OCI-LY3 (cell line): ENCODE measurements around the gene MINDY4.

ENCODE experiments used
- CTCF ChIP-seq: fragments of 200-600, 300-600 bp; sonication (generic); IDR thresholded peaks from 2 replicates; pipeline ENCODE4 v1.5.1; 2014; ENCODE audit warnings: antibody characterized with exemption, low read length, low read depth
- EZH2phosphoT487 ChIP-seq: fragments of 200-600 bp; shearing (Covaris generic); IDR thresholded peaks from 2 replicates; pipeline ENCODE4 v1.6.1; 2018; ENCODE audit warnings: antibody characterized with exemption, mixed run types, low read depth

- TF ChIP-seq CTCF (no peak), EZH2phosphoT487 (no peak)
Observed at GRCh38 chr7:30899066-30899465, 127.8 kb downstream of the MINDY4 start.
